G401.6 (cell line): ENCODE data around the gene DACT2.
"Not testable (repeated sequence)": the region's sequence is repeated elsewhere in the genome, so short reads cannot be mapped to it uniquely, and the experiment has no call there.

ENCODE experiments used
- FAIRE-seq: peaks from 2 replicates; lab custom pipeline; 2012; peaks lifted over from hg19 to GRCh38; lab: Jason Lieb, UNC

DACT2 gene

DNA sequence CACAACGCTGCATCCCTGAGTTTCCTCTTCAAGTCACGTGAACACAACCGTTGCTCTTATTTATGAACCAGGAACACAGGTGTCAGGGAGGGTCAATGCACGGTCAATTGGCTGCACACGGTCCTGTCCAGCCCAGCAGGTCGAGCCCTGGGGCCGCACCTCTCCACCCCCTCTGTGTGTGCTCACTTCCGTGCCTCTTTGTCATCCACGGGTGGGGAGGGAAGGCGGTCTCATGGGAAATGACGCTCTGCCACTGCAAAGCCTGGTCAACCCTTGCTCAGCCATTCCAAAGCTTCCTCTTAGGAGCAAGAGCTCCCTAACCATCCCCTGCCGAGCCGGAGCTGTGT, 38.7 kb downstream of the DACT2 start:
- FAIRE-seq, result no peak

- FAIRE-seq, result no peak
Measured at GRCh38 chr6:168280020-168280898, 39.3 kb downstream of the DACT2 start.

- FAIRE-seq, result no peak
Measured at GRCh38 chr6:168279403-168279935, 40.1 kb downstream of the DACT2 start.

GRCh38 chr6:168278904-168279303, 40.7 kb downstream of the DACT2 start:
- no peak for FAIRE-seq

GRCh38 chr6:168277274-168277669, 42.3 kb downstream of the DACT2 start:
- no peak for FAIRE-seq

GRCh38 chr6:168276576-168277273, 42.9 kb downstream of the DACT2 start:
- no peak for FAIRE-seq

DNA sequence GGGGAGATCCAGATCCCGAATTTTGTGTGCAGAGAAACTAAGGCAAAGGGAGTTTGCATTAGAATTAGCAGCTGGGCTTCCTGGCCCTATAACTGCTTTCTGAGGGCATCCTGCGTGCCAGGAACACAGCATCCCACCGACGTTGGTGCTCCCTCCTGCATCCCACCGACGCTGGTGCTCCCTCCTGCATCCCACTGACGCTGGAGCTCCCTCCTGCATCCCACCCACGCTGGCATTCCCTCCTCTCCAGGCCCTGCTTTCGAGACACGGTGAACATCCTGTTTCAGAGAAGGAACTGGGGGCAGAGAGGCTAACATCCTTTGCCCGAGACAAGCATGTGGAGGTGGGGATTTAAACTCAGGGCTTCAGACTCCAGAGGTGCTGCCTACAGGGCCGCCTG, 44.4 kb downstream of the DACT2 start:
- no peak for FAIRE-seq

GRCh38 chr6:168274037-168274952, 45.3 kb downstream of the DACT2 start:
- FAIRE-seq, result no peak

DNA sequence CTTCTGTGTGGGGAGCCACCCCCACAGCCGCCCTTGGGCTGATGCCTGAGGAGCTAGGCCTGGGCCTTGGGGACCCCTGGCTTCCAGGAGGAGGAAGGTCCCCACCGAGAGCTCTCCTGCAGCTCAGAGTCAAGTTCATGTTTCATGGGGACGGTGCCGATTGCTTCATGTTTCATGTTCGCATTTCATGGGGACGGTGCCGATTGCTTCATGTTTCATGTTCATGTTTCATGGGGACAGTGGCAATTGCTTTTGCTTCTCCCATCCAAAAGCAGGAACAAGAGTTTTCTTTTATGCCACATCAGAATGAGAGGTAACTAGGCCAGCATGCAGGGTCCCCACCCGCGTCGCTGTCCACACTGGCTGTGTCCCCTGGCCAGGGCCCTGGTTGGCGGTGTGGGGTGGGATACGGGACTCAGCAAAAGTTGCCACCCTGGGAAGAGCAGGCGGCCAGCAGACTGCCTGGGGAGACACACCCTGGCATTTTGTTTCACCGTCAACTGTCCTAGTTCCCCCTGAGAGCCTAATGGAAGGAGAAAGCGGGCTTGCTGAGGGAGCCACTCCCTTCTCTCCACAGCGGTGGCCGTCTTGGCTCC, 46.0 kb downstream of the DACT2 start:
- FAIRE-seq, result no peak

DNA sequence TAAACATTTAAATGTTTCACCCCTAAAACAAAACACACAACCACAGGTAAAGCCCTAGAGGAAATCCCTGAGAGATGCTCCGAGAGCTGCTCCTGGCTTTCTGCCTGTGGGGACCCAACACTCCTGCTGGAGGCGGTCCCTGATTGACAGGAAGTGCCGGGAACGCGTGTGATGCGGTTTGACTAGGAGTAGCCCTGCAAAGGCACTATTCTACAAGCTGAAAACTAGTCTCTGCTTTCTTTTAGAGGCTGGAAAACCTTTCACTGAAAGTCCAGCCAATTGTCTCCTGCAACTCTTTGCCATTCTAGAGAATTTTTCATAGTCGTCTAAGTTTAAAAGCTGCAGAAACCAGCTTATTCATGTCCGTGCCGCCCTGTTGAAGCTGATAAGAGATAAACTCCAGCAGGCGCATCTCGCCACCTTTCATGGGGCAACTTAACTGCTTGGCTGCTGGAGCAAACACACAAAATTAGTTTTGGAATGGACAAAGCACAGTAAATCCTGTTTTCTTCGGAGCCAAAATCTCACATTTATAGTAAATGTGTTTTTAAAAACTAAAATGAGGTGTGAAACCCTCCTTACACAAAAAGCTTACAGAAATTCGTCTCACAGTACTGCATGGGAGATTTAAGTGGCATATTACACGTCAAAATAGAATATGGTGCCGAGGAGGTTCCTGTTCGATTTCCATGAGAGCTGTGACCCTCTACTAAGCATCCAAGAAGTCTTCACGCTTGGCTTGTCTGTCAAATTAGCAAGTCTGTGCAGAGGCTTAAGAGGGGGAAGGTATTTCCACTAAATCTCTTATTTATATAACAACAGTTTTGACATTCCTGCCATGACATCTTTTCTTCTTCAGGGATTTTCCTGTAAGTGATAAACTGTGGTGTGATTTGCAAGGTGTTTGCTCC, 46.9 kb downstream of the DACT2 start:
- no peak for FAIRE-seq

- no peak for FAIRE-seq
Measured at GRCh38 chr6:168270274-168271172, 49.1 kb downstream of the DACT2 start.

- no peak for FAIRE-seq
Measured at GRCh38 chr6:168269455-168270243, 49.9 kb downstream of the DACT2 start.

GRCh38 chr6:168268755-168269154, 50.8 kb downstream of the DACT2 start:
- no peak for FAIRE-seq

- not testable (repeated sequence) for FAIRE-seq
Measured at GRCh38 chr6:168267779-168268178, 51.8 kb downstream of the DACT2 start.

DNA sequence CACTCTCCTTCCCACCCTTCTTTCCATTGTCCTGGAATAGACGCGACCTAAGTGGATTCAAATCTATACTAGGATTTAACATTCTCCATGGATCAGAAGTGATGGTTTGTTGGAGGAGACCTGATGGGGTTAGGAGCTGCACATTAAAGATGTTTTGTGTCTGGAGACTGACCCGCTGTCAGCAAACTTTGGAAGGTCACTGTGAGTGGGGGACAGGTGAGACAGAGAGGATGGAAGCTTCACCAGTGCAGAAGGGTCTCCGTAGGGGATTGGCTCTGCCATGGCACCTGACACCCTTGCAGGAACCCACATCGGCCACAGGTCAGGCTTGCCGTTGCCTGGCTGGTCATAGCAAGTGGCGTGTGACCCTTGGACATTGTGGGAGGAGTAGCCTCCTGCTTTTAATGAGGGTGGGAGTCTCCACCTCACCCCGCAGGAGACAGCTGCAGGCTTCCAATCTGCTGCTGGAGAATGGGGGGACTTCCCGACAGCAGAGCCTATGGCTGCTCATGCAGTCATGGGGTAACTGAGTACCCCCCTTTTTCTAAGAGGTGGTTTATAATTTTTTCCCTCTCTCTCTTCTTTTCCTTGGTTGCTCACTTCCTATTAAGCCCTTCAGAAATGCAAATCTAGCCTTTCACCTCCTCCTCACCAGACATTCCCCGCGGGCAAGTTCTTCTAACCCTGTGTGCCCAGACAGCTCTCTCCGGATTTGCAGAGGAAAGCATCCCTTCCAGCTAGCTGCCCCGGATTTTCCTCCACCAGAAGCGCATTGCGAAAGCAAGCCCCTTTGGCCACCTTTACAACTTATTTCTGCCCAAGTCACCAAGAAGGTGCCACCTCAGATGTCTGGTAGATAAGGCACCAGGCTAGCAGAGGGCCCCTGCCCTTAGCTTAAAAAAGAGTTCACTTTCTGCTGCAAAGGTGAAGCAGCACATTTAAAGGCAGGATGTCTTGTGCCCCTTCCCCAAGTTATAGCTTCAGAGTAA, 53.5 kb downstream of the DACT2 start:
- FAIRE-seq, result no peak

DNA sequence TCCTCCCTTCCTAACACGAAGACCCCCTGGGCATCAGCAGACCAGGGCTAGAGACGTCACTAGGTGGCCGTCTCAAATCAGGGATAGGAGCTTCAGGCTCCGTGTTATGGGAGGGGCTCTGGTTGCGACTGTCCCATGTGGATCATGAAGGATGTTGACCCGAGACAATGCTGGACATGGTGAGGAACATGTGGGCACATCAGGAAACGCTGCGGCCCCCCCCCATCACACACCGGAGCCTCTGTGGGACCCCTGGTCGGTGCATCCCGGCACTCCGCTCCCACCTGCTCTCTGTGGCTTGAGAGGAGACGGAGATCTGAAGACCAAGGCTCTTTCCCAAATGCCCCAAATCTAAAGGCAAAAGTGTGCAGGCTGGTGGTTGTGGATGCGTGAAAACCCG, 54.2 kb downstream of the DACT2 start:
- FAIRE-seq, result no peak

DNA sequence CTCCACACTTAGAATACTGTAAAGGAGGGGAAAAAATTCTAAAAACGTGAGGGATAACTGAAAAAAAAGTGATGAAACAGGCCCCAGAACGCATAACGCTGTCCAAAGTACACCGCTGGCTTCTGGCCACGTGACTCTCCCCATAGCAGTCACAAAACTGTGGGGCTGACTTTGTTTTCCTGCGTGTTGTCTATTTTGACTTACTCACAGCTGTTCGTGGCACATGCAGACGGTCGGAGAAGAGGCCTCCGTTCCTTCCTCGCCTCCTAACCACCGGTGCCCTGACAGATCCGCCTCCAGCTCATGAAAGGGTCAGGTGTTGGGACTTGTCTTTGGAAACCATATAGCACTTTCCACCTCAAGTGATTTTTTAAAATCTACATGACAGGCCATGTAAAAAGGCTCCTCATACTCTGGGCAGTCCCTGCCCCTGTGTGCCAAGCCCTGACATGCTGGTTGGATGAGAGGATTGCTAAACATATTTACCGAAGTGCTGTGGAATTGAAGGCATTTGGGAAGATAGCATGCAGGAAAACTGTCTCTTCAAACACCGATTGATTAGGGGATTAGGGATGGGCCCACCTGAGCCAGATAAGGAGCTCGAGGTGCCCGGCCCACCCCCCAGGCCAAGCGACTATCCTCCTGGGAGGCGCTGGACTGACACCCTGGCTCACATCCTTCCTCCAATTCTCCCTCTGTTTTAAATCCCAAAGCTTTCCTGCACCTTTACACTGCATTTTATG, 54.8 kb downstream of the DACT2 start:
- no peak for FAIRE-seq
